Stimulated activated CD8-positive, alpha-beta memory T cell treated with anti-CD3 and anti-CD28 coated beads, Interleukin-2, amount 100 ng/mL, for 48 hours (primary cell): Measurements from ENCODE around the gene WDFY4.

Experiments
- DNase-seq, 2 donors: peaks; one replicate each; pipeline ENCODE4 v3.0.0-alpha.2; 2020; ENCODE audit warnings: low read depth in 2 of 2

WDFY4 gene

GRCh38 chr10:48770561-48771089, 86.0 kb downstream of the WDFY4 start:
- no peak for DNase-seq

- DNase-seq, result no peak
These were observed 86.6 kb downstream of the WDFY4 start for GRCh38 chr10:48771234-48771633.

DNA sequence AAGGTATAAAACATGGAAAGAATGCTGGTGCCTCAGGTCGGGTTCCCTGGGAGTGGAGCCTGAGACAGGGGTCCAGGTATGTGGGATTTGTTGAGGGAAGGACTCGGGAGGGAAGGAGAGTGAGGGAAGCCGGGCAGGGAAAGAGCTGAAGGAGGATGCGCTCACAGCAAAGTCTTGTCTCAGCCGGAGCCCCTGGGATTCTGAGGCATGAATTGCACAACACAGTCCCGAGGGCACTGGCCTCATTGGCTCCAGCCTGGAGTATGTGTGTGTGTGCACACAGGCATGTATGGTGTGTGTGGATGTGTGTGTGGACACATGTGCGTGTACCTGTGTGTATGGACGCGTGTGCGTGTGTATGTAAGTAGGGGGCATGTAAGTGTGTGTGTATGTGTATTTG, 87.4 kb downstream of the WDFY4 start:
- DNase-seq, result no peak

GRCh38 chr10:48773580-48773979, 88.9 kb downstream of the WDFY4 start:
- no peak for DNase-seq

DNA sequence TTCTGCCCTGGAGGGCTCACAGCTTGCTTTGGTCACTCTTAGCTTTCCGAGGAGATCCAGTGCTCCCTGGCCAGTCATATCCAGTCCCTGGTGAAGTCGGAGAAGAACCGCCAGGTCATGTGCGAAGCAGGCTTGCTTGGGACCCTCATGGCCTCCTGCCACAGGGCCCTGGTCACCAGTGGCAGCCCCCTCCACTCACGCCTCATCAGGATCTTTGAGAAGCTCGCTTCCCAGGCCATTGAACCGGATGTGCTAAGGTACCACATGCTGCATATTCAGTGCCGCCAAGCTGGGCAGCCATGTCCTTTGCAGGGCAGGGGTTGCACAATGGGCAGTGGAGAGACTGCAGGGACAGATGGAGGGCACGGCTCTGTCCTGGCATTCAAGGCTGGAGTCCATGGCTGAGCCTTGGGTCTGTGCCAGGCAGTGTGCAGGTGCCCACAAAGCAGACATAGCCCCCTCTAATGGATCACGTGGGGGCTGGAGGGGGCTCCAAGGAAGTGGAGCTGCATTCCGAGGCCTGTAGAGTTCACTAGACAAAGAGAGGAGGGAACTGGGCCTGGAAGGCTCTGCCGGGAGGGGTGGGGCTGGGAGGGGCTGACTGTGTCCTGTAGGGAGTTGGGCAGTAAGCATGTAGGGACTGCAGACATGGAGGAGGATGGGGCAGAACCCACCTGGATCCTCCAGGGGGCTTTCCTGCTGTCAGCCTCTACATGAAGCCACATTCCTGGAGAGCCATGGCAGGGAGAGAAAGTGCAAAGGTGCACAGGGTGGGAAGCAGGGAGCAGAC, 89.9 kb downstream of the WDFY4 start:
- no peak for DNase-seq

- DNase-seq, result no peak
These were observed 90.5 kb downstream of the WDFY4 start for GRCh38 chr10:48775206-48775517.

DNA sequence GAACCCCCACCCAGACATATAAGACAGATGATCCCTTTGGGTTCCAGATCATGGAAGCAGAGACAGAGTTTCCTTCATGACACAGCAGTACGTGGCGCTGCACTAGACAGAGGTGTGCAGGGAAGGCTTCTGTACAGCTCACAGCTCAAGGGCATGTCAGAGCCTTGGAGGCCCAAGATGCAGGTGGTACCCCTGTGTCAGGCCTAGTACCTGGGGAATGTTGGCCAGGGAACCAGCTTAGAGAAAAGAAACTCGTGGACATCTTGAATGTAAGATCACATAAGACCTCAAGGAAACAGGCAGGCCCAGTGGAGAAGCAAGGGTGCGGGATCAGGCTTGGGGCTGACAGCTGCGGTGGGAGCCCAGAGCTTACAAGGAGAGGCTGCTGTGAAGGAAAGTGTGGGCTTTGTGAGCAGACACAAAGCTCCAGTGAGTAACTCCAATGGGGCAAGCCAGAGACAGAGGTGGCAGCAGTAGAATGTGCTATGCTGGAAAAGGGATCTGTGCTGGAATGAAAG, 91.4 kb downstream of the WDFY4 start:
- DNase-seq, result no peak

DNA sequence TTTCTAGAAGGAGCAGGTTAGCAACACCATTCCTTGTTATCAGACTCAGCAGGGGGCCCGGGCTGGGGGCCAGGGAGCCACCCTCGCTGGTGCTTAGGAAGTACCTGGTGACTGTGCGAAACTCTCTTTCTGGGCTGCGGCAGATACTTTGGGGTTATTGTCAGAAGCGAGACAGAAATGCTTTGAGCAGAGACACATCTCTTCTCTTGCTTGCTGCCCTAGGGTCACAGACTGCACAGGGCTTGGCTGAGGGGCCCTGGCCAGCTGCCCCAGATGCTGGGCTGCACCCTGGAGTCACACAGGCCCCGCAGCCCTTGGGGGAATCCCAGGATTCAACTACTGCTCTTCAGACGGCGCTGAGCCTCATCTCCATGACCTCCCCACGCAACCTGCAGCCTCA, 91.9 kb downstream of the WDFY4 start:
- no peak for DNase-seq

DNA sequence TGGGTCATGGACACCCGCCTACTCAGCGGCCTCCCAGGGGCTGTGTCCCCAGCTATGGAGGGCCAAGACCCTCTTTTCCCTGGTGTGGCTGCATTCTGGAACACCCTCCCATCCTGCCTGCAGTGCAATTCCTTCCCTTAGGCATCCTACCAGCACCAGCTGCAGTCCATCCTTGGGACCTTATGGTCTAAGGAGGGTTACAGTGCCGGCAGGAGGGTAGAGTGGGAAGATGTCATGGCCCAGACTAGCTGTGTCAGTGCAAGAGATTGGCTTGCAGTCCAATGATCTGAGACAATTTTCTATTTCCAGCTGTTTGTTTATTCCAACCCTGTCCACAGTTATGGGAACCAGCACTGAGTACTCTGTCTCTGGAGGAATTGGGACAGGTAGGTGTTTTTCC, 92.4 kb downstream of the WDFY4 start:
- DNase-seq, result no peak

DNA sequence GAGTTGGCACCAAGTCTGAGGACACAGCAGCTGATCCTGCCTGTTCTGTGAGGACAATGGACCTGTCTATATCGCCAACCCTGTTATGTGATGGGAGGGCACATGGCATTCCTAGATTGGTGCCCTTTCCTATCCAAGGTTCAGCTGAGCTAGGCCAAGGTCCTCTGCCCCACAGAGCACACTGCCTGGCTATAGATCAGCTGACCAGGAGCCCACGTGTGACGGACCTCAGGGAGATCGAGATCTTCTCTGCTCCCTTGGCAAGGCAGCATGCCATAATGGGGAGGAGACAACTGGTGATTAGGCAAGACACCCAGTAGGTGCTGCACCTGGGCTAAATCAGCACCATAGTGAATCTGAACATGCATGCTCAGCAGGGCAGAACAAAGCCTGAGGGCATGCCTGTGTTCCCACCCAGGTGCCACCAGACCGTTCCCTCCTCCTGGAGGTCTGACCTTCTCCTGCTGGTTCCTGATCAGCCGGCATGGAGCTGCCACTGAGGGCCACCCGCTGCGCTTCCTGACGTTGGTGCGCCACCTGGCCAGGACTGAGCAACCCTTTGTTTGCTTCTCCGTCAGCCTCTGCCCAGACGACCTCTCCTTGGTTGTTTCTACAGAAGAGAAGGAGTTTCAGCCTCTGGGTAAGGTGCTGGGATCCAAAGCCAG, 93.7 kb downstream of the WDFY4 start:
- DNase-seq, result no peak

- DNase-seq, result no peak
These were observed 94.4 kb downstream of the WDFY4 start for GRCh38 chr10:48779077-48779476.

DNA sequence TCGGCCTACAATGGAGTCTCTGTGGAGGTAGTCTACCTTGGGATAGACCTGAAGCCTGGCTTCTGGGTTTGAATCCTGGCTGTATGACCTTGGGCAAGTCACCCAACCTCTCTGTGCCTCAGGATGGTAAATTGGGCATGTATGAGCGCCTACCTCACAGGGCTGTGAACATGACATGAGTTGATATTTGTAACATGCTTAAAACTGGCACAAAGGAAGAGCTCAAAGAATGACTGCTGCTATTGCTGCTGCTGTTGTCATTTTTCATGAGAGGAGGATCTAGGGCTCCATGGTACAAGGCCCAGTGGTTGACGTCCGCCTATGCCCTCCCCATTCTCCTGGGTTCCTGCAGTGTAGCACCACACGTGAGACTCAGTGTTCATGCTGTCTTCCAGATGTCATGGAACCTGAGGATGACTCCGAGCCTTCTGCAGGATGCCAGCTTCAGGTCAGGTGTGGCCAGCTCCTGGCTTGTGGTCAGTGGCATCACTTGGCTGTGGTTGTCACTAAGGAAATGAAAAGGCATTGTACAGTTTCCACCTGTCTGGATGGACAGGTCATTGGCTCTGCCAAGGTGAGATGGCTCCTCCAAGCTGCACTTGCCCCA, 95.0 kb downstream of the WDFY4 start:
- DNase-seq, result no peak

DNA sequence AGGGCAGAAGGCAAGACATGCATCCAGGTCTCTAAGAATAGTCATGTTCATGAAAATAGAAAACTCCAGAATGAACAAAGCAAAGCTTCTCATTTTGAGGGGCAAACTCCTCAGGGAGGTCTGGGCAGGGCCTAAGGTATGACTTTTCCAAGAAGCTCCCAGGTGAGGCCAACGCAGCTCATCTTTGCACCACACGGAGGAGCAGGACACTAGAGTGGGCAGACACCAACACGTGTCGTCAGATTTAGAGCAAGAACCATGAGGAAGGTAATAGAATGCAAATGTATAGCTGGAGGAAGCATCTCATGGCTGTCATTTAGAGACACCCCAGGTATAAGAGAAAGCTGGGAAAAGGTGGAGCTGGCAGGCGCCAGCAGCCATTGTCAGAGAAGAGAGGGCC, 95.7 kb downstream of the WDFY4 start:
- no peak for DNase-seq

- DNase-seq, result no peak
These were observed 97.7 kb downstream of the WDFY4 start for GRCh38 chr10:48782386-48782785.

DNA sequence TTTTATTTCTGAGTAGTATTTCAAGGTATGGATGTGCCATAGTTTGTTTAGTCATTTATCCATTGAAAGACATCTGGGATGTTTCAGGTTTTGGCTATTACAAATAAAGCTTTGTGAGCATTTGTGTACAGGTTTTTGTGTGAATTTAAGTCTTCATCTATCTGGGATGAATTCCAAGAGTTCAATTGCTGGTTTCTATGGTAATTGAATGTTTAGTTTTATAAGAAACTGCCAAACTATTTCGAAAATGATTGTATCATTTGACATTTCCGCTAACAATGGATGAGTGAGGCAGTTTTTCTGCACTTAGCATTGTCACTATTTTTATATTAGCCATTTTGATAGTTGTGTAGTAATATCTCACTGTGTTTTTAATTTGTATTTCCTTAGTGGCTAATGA, 99.4 kb downstream of the WDFY4 start:
- DNase-seq, result no peak

DNA sequence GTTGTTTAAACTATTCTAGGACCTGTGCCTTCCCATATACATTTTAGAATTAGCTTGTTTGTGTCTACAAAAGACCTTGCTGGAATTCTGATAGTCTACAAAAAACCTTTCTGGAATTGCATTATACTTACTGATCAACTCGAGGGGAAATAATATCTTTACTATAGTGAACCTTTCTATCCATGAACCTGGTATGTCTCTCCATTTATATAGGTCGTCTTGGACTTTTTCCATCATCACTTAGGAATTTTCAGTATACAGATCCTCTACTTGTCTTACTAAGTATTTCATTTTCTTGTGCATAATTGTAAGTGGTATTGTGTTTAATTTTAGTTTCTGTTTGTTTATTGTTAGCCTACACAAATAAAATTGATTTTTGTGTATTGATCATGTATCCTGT, 101.1 kb downstream of the WDFY4 start:
- DNase-seq, result no peak

DNA sequence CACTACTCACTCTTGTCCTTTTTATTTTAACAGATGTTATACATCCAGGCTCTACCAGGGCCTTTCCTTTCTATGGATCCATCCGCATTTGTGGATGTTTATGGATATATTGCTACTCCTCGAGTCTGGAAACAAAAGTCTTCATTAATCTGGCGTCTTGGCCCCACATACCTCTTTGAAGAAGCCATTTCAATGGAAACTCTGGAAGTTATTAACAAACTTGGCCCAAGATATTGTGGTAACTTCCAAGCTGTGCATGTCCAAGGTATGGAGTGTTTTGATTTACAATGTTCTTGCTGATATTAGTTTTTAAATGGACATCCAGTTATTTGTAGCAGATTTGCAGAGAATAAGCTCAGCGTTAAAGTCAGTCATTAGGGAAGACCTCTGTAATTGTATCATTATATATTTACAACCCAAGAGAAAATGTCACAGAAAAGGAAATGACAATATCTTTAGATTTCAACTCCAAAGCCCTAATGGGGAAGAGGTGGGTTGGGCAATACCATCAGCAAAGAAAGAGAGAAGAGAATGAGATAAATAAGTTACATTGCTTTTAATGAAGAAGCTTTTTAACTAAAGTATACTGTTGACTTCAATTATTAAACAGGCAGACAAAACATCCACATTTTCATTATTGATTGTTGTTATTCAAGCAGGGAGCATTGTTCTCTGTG, 102.1 kb downstream of the WDFY4 start:
- DNase-seq, result no peak

DNA sequence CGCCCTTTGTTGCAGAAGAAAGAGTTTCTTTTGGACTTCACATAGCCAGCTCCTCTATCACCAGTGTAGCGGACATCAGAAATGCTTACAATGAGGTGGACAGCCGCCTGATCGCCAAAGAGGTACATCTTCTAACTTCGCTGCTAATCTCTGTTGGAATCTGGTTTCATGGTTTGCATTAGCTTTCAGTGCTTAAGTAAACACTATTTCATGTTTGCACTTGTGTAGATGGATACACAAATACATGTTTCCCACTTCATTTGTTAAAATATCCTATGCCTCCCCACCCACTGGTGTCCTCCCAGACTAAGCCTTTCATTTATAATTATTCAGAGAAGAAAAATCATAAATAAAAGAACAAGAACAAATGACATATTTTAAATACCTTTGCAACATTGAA, 103.9 kb downstream of the WDFY4 start:
- no peak for DNase-seq

DNA sequence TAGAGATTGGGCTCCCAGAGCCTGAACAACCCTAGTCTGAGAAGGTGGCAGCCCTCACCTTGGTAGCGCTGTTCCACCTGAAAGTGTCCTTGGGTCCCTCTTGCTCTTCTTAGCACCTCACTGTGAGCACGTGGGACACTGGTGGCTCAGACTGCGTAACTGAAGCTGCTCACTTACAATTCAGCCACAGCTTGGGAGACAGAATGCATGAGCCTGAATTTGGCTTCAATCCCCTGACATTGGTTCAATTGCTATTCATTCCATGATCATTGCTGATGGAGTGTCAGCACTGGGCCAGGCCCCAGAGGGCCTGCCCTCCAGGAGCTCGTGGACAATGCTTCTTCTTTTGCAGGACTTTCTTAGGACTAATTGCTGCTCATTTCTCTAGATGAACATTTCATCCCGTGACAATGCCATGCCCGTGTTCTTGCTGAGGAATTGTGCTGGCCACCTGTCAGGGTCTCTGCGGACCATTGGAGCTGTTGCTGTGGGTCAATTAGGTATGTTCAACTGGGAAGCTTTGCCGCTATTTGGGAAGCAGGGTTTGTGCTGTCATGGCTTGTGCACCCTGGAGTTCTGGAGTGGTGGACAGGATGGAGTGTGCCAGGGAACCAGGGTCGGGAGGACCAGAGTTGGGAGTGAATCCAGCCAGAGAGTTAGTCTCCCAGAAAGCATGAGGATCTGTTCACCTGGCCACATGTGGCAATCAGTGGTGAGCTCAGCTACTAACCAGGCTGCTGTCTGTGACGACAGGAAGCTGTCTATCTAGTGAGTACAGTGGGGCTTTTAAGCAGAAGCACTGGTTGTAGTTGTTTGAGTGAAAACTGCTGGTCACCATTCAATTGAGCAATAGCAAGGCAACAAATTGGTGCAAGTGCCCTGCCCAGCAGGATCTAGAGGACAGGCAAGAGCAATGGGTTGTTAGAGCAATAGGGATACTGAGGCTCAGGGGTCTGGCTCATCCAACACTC, 105.1 kb downstream of the WDFY4 start:
- DNase-seq, result no peak

DNA sequence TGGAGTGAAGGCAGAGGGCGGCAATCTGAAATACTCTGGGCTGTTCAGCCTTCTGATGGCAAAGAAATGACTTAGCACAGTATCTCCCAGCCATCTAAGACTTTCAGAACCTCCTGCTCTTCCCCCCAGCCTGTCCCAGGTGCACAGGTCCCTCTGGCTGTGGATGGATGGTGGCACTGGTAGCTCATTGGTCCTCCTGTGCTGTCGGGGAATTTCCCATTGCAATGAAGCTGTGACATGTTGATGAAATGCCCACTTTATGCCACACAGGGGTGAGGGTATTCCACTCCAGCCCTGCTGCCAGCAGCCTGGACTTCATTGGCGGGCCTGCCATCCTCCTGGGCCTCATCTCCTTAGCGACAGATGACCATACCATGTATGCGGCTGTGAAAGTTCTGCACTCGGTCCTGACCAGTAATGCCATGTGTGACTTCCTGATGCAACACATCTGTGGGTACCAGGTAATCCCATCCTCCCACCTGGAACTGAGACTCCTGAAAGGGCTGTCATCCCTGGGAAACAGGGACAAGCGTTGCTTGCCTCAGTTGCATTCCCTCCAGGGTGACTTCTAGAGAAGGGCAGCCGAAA, 105.9 kb downstream of the WDFY4 start:
- DNase-seq, result no peak
